D721Med (cell line): ENCODE results near the gene PDPK1.
"Not testable (repeated sequence)": the region's sequence is repeated elsewhere in the genome, so short reads cannot be mapped to it uniquely, and the experiment has no call there.

Experiments
- DNase-seq: peaks from one replicate; pipeline ENCODE4 v3.0.0; 2011; ENCODE audit warnings: low spot score; ENCODE audit not compliant: insufficient read length
- FAIRE-seq: peaks from 2 replicates; lab custom pipeline; 2011; peaks lifted over from hg19 to GRCh38; lab: Jason Lieb, UNC
- CTCF ChIP-seq: IDR thresholded peaks from 2 replicates; pipeline ENCODE4 v1.5.1; 2012; ENCODE audit warnings: mild to moderate bottlenecking, control low read depth; ENCODE audit not compliant: insufficient read depth; ENCODE audit errors: missing control alignments

PDPK1 gene

GRCh38 chr16:2592786-2593185 lies 55.0 kb downstream of the PDPK1 start:
- DNase-seq = no peak
- FAIRE-seq = no peak
- no peak for TF ChIP-seq CTCF

GRCh38 chr16:2595393-2596205 lies 57.8 kb downstream of the PDPK1 start:
- no peak for TF ChIP-seq CTCF
- FAIRE-seq (no peak), DNase-seq (no peak)

- DNase-seq = no peak
- TF ChIP-seq CTCF = no peak
- no peak for FAIRE-seq
Observed at GRCh38 chr16:2596747-2597559, 59.1 kb downstream of the PDPK1 start.

- TF ChIP-seq CTCF = no peak
- DNase-seq = no peak
- no peak for FAIRE-seq
Observed at GRCh38 chr16:2597560-2597902, 59.7 kb downstream of the PDPK1 start.

- no peak for DNase-seq
- TF ChIP-seq CTCF = no peak
- no peak for FAIRE-seq
Observed at GRCh38 chr16:2598133-2598641, 60.4 kb downstream of the PDPK1 start.

- DNase-seq (no peak), FAIRE-seq (no peak)
- no peak for TF ChIP-seq CTCF
Observed at GRCh38 chr16:2598723-2599122, 60.9 kb downstream of the PDPK1 start.

GRCh38 chr16:2599165-2599564 lies 61.3 kb downstream of the PDPK1 start:
- not testable (repeated sequence) for DNase-seq, FAIRE-seq

- not testable (repeated sequence) for FAIRE-seq, DNase-seq
Observed at GRCh38 chr16:2599785-2600184, 62.0 kb downstream of the PDPK1 start.

- FAIRE-seq, DNase-seq: not testable (repeated sequence)
Observed at GRCh38 chr16:2601301-2602025, 63.6 kb downstream of the PDPK1 start.

GRCh38 chr16:2602175-2602574 lies 64.4 kb downstream of the PDPK1 start:
- DNase-seq, FAIRE-seq: not testable (repeated sequence)
